Neural crest cell (in vitro differentiated cells): Measurements from ENCODE around the gene TMEM151B. TPM values are rescaled to one million over a fixed set of nuclear protein-coding genes. Genes with fewer than 3 reads are reported as not detected.

ENCODE experiments used
- DNase-seq: peaks from one replicate; pipeline ENCODE4 v3.0.0; 2021; ENCODE audit warnings: low read depth, mixed read lengths, low spot score
- H3K27ac Mint-ChIP-seq: one replicate; pipeline ENCODE4 v1.8.0; 2021; ENCODE audit warnings: mild to moderate bottlenecking, mixed read lengths; ENCODE audit not compliant: unreplicated experiment
- H3K27me3 Mint-ChIP-seq: 2 replicates; pipeline ENCODE4 v1.8.0; 2021; ENCODE audit warnings: low read depth, mild to moderate bottlenecking, mixed read lengths
- H3K36me3 Mint-ChIP-seq: 2 replicates; pipeline ENCODE4 v1.8.0; 2021; ENCODE audit warnings: low read depth, mild to moderate bottlenecking, mixed read lengths
- H3K4me1 Mint-ChIP-seq: 2 replicates; pipeline ENCODE4 v1.8.0; 2021; ENCODE audit warnings: mixed read lengths
- H3K4me3 Mint-ChIP-seq: one replicate; pipeline ENCODE4 v1.8.0; 2021; ENCODE audit warnings: mild to moderate bottlenecking, mixed read lengths
- H3K9me3 Mint-ChIP-seq: 2 replicates; pipeline ENCODE4 v1.8.0; 2021; ENCODE audit warnings: mixed read lengths
- CTCF ChIP-seq: fragments of 200-600 bp; sonication (generic); conservative IDR thresholded peaks from 2 replicates; pipeline ENCODE4 v1.5.0; 2021; ENCODE audit warnings: antibody characterized with exemption, mild to moderate bottlenecking
- total RNA-seq: library from RNA; stranded (reverse); gene quantifications from 2 replicates; pipeline ENCODE4 v1.2.1, GENCODE V29; 2021

The TMEM151B gene
- total RNA-seq, 1 donor from 2014 or later: 21.2 TPM

DNA sequence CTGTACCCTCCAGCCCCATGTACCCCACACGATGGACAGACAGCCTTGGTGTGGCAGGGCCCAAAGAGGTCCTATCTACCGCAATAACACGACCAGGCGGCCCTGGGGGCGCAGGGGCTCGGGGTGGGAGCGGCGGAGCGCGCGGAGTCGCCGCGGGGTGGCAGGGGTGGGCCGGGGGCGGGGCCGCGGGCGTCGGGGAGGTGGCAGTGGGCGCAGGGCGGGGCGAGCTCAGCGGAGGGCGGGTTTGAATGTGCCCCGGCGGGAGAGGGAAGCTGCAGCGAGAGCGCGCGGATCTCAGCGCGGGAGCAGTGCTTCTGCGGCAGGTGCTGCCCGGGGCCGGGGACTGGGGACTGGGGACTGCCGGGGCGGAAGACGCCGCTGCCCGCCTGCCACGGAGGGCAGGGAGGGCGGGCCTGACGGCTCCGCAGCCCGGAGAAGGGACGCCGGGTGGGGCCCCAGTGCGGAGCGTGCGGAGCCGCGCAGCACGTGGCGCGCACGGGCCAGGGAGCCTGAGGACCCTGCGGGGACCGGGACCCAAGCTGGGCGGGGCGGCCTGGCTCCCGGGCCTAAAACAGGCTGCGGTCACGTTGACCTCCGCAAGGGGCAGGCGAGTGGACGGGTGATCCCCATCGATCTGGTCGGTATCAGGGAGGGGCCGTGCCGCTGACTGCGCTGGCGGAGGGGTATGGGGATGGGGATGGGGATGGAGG is 46.8 kb upstream of the TMEM151B start, which contains the start of gene SLC29A1:
Gene SLC29A1, plus strand, starts transcription at position 277 of the 710 bp plus-strand sequence. CDS start 3,719 bp downstream, outside the sequence.
- peak; percentile 50 for TF ChIP-seq CTCF
- Mint-ChIP-seq H3K4me1 (peaks cover 56% of the 10 kb centered on the region), H3K36me3 (no peaks in the 10 kb centered on the region), H3K9me3 (no peaks in the 10 kb centered on the region), H3K27me3 (peaks cover 7% of the 10 kb centered on the region), H3K27ac (peak within 1 kb of the TSS; percentile 71), H3K4me3 (peak within 1 kb of the TSS; percentile 90)
- peak; percentile 67 for DNase-seq

GRCh38 chr6:44224029-44224964 is 46.0 kb upstream of the TMEM151B start:
- Mint-ChIP-seq H3K4me3 (peak overlapping the region; percentile 90), H3K9me3 (no peaks in the 10 kb centered on the region), H3K36me3 (no peaks in the 10 kb centered on the region), H3K27me3 (peaks cover 5% of the 10 kb centered on the region), H3K27ac (no peak overlapping the region), H3K4me1 (peaks cover 50% of the 10 kb centered on the region)
- no peak for DNase-seq
- peak; percentile 16 for TF ChIP-seq CTCF

GRCh38 chr6:44224965-44225305 is 45.3 kb upstream of the TMEM151B start:
- no peak for DNase-seq
- Mint-ChIP-seq H3K9me3 (no peaks in the 10 kb centered on the region), H3K27me3 (peaks cover 5% of the 10 kb centered on the region), H3K36me3 (no peaks in the 10 kb centered on the region), H3K27ac (no peak overlapping the region), H3K4me1 (peaks cover 47% of the 10 kb centered on the region), H3K4me3 (peak overlapping the region; percentile 90)
- no peak for TF ChIP-seq CTCF

DNA sequence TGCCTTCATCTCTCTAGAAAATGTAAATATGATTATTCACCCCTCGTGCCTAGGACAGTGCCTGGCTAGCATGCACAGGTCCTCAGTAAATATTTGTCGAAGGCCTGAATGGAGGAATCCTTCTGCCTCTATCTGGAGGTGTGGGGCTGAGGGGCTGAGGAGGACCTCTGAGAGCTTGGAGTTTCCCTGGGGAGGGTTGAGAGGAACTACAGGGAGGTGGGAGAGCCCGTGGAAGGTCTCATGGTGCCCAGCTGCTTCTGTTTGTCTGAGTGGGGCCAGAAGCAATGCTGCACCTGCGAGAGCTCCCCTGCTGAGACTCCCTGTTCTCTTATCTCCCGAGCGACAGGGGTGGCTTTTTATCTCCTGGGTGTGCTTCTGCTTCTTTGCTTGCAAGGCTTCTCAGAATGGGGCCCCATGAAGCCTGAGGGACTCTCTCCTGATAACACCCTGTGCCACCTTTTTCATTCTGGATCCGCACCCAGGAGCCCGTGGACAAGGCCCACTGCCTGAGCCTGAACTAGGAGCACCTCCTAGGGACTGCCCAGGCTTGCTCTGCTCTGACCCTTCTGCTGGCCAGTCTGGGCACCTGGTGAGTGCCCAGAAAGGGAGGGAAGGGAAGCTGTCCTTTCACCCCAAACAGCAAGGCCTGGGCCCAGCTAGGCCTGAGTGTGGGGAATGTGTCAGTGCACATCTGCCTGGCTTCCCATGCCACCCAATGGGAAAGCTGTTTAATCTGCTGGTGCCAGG is 44.5 kb upstream of the TMEM151B start:
- Mint-ChIP-seq H3K36me3 (no peaks in the 10 kb centered on the region), H3K4me3 (peak overlapping the region; percentile 67), H3K27ac (no peak overlapping the region), H3K27me3 (peaks cover 5% of the 10 kb centered on the region), H3K9me3 (no peaks in the 10 kb centered on the region), H3K4me1 (peaks cover 45% of the 10 kb centered on the region)
- no peak for TF ChIP-seq CTCF
- DNase-seq: no peak
